HEK293 (cell line): ENCODE data around the gene HMGB1.

Experiments
- CTCF ChIA-PET: fragments of 350-600 bp; formaldehyde crosslinking; extraction: SDS; loops from one replicate; lab custom pipeline; 2021; ENCODE audit warnings: antibody characterized with exemption; lab: Yijun Ruan, JAX
- POLR2A ChIA-PET: fragments of 300-600 bp; formaldehyde crosslinking; extraction: SDS; loops from one replicate; lab custom pipeline; 2020; ENCODE audit warnings: antibody characterized with exemption, inconsistent platforms; lab: Yijun Ruan, JAX
- H3K27ac ChIP-seq: fragments of 200-500 bp; sonication (Bioruptor generic); 2 replicates; pipeline ENCODE4 v1.5.1; 2014; ENCODE audit warnings: low read depth, low read length, control low read depth, inconsistent platforms; ENCODE audit errors: extremely low read depth
- H3K36me3 ChIP-seq, 2 experiments: fragments of 200-500 bp in 1 of 2; sonication (Bioruptor generic) in 1 of 2; 1 replicate in 1 of 2; 2 replicates in 1 of 2; pipeline ENCODE4 v1.5.1; 2014 to 2017; ENCODE audit warnings: inconsistent platforms in 2 of 2, low read length in 2 of 2; ENCODE audit not compliant: control insufficient read depth in 2 of 2, insufficient read depth in 1 of 2
- H3K4me1 ChIP-seq: fragments of 200-500 bp; sonication (Bioruptor generic); 2 replicates; pipeline ENCODE4 v1.5.1; 2014; ENCODE audit warnings: mild to moderate bottlenecking, low read length, inconsistent platforms; ENCODE audit not compliant: control insufficient read depth, insufficient read depth
- H3K4me3 ChIP-seq: 2 replicates; pipeline ENCODE4 v1.5.1; 2011; ENCODE audit warnings: low read depth, mild to moderate bottlenecking, control low read depth, low read length, moderate library complexity
- H3K9me3 ChIP-seq: fragments of 200-500 bp; sonication (Bioruptor generic); 2 replicates; pipeline ENCODE4 v1.5.1; 2014; ENCODE audit warnings: low read depth, low read length, inconsistent platforms; ENCODE audit not compliant: control insufficient read depth, insufficient read depth
- SP7 ChIP-seq: fragments of 450-650 bp; formaldehyde crosslinking; IDR thresholded peaks from 2 replicates; pipeline ENCODE4 v1.5.1; 2016; ENCODE audit warnings: missing biosample characterization, missing genetic modification characterization
- ZBTB48 ChIP-seq: fragments of 450-650 bp; formaldehyde crosslinking; IDR thresholded peaks from 2 replicates; pipeline ENCODE4 v1.5.1; 2016; ENCODE audit warnings: missing biosample characterization, missing genetic modification characterization
- ZBTB49 ChIP-seq: fragments of 450-650 bp; formaldehyde crosslinking; IDR thresholded peaks from 2 replicates; pipeline ENCODE4 v1.5.1; 2016; ENCODE audit warnings: missing biosample characterization, missing genetic modification characterization, low read depth
- ZNF148 ChIP-seq: fragments of 450-650 bp; formaldehyde crosslinking; IDR thresholded peaks from 2 replicates; pipeline ENCODE4 v1.5.0; 2017; ENCODE audit warnings: missing biosample characterization, missing genetic modification characterization, borderline replicate concordance
- ZNF280C ChIP-seq: fragments of 450-650 bp; formaldehyde crosslinking; IDR thresholded peaks from 2 replicates; pipeline ENCODE4 v1.5.1; 2016; ENCODE audit warnings: missing biosample characterization, missing genetic modification characterization
- ZNF292 ChIP-seq: fragments of 450-650 bp; formaldehyde crosslinking; IDR thresholded peaks from 2 replicates; pipeline ENCODE4 v1.5.1; 2016; ENCODE audit warnings: low read depth, missing biosample characterization, missing genetic modification characterization, borderline replicate concordance
- ZNF398 ChIP-seq: fragments of 450-650 bp; formaldehyde crosslinking; IDR thresholded peaks from 2 replicates; pipeline ENCODE4 v1.5.1; 2017; ENCODE audit warnings: missing biosample characterization, missing genetic modification characterization
- ZNF513 ChIP-seq: fragments of 450-650 bp; IDR thresholded peaks from 2 replicates; pipeline ENCODE4 v1.5.1; 2018; ENCODE audit warnings: missing biosample characterization, missing genetic modification characterization
- ZNF544 ChIP-seq: fragments of 450-650 bp; formaldehyde crosslinking; IDR thresholded peaks from 2 replicates; pipeline ENCODE4 v1.5.0; 2017; ENCODE audit warnings: missing biosample characterization, missing genetic modification characterization
- ZNF664 ChIP-seq: fragments of 450-650 bp; formaldehyde crosslinking; IDR thresholded peaks from 2 replicates; pipeline ENCODE4 v1.5.1; 2016; ENCODE audit warnings: missing biosample characterization, missing genetic modification characterization
- ZNF785 ChIP-seq: fragments of 450-650 bp; formaldehyde crosslinking; IDR thresholded peaks from 2 replicates; pipeline ENCODE4 v1.5.1; 2016; ENCODE audit warnings: missing biosample characterization, missing genetic modification characterization

The HMGB1 gene

GRCh38 chr13:30509254-30510050, 43.7 kb upstream of the HMGB1 start:
- no peak overlapping the region for H3K27ac ChIP-seq
- CTCF ChIA-PET, result no interaction called here
- no peaks in the 10 kb centered on the region for H3K36me3 ChIP-seq
- H3K4me3 ChIP-seq, result no peak overlapping the region
- POLR2A ChIA-PET, result no interaction called here
- no peaks in the 10 kb centered on the region for H3K4me1 ChIP-seq
- no peak for TF ChIP-seq ZNF544
- TF ChIP-seq ZNF785 (tag by site-specific recombination), result no peak
- no peak for TF ChIP-seq ZNF513 (tag by site-specific recombination)
- TF ChIP-seq ZNF398 (tag by site-specific recombination), result no peak
- H3K9me3 ChIP-seq, result no peaks in the 10 kb centered on the region

- ChIA-PET CTCF (no interaction called here), POLR2A (no interaction called here)
- no peak overlapping the region for H3K27ac ChIP-seq
- no peak overlapping the region for H3K4me3 ChIP-seq
- H3K36me3 ChIP-seq, result no peaks in the 10 kb centered on the region
- H3K9me3 ChIP-seq, result no peaks in the 10 kb centered on the region
- H3K4me1 ChIP-seq, result no peaks in the 10 kb centered on the region
- TF ChIP-seq ZBTB48 (tag by site-specific recombination) (no peak), ZBTB49 (no peak), ZNF148 (tag by site-specific recombination) (no peak), SP7 (no peak), ZNF280C (tag by site-specific recombination) (no peak)
These were observed 38.3 kb upstream of the HMGB1 start for GRCh38 chr13:30504081-30504480.

GRCh38 chr13:30502237-30502636, 36.5 kb upstream of the HMGB1 start:
- no peaks in the 10 kb centered on the region for H3K4me1 ChIP-seq
- no peak overlapping the region for H3K27ac ChIP-seq
- H3K4me3 ChIP-seq, result no peak overlapping the region
- ChIA-PET CTCF (no interaction called here), POLR2A (no interaction called here)
- H3K9me3 ChIP-seq, result no peaks in the 10 kb centered on the region
- TF ChIP-seq ZNF664 (tag by site-specific recombination), result peak; percentile 63; the same call in 1 of the 2 replicates
- no peak for TF ChIP-seq ZNF292
- H3K36me3 ChIP-seq, result no peaks in the 10 kb centered on the region
